CD14-positive monocyte (primary cell): ENCODE data around the gene OGFOD3. TPM values are rescaled to one million over a fixed set of nuclear protein-coding genes. Genes with fewer than 3 reads are reported as not detected.
A peak's percentile ranks its signal among the peaks of the same experiment; 100 is the strongest.

Experiments used
- DNase-seq, 3 donors: peaks; one replicate each; pipeline ENCODE4 v3.0.0-alpha.2; 2011 to 2022
- H2AFZ ChIP-seq: 2 replicates; pipeline ENCODE4 v1.6.0; 2012; ENCODE audit warnings: mild to moderate bottlenecking, low read depth, low read length, inconsistent platforms; ENCODE audit not compliant: insufficient read depth, poor library complexity, severe bottlenecking
- H3K27ac ChIP-seq, 2 donors: 1 replicate in 1 of 2; 2 replicates in 1 of 2; pipeline ENCODE4 v1.5.1; 2012 to 2013; ENCODE audit warnings: low read length in 2 of 2, control low read depth in 1 of 2, inconsistent platforms in 1 of 2, low read depth in 1 of 2, mild to moderate bottlenecking in 1 of 2
- H3K27me3 ChIP-seq, 2 donors: one replicate each; pipeline versions ENCODE4 v1.6.0 to v1.6.1; 2011 to 2013; ENCODE audit warnings: low read length in 2 of 2; ENCODE audit not compliant: control insufficient read depth in 2 of 2, insufficient read depth in 2 of 2
- H3K36me3 ChIP-seq, 2 donors: replicated peaks in 1 of 2; 1 replicate in 1 of 2; 2 replicates in 1 of 2; pipeline versions ENCODE4 v1.5.1 to v1.6.1; 2012 to 2013; ENCODE audit warnings: low read length in 2 of 2, control low read depth in 1 of 2, inconsistent platforms in 1 of 2, mild to moderate bottlenecking in 1 of 2; ENCODE audit not compliant: insufficient read depth in 2 of 2, control insufficient read depth in 1 of 2
- H3K4me1 ChIP-seq, 2 donors: 1 replicate in 1 of 2; 2 replicates in 1 of 2; pipeline versions ENCODE4 v1.5.1 to v1.6.1; 2012 to 2013; ENCODE audit warnings: low read length in 2 of 2, control low read depth in 1 of 2, inconsistent platforms in 1 of 2, mild to moderate bottlenecking in 1 of 2, moderate library complexity in 1 of 2; ENCODE audit not compliant: insufficient read depth in 2 of 2, control insufficient read depth in 1 of 2
- H3K4me2 ChIP-seq: replicated peaks from 2 replicates; pipeline ENCODE3; 2012; ENCODE audit warnings: low read length, moderate library complexity, mild to moderate bottlenecking; ENCODE audit not compliant: poor library complexity, severe bottlenecking; ENCODE audit errors: extremely low read depth
- H3K4me3 ChIP-seq, 3 experiments: fragments of 200-600 bp in 1 of 3; sonication (generic) in 1 of 3; replicated peaks in 1 of 3; 1 replicate in 2 of 3; 2 replicates in 1 of 3; pipeline ENCODE4 v1.5.1; 2011 to 2013; ENCODE audit warnings: low read length in 3 of 3, mild to moderate bottlenecking in 3 of 3, control low read depth in 2 of 3, low read depth in 2 of 3, inconsistent platforms in 1 of 3, moderate library complexity in 1 of 3
- H3K79me2 ChIP-seq: 2 replicates; pipeline ENCODE4 v1.6.0; 2012; ENCODE audit warnings: mild to moderate bottlenecking, control low read depth, inconsistent platforms, low read length, moderate library complexity; ENCODE audit not compliant: insufficient read depth
- H3K9ac ChIP-seq: 2 replicates; pipeline ENCODE4 v1.6.0; 2017; ENCODE audit warnings: low read length, mild to moderate bottlenecking; ENCODE audit not compliant: insufficient read depth, poor library complexity, severe bottlenecking
- H3K9me3 ChIP-seq, 2 donors: replicated peaks in 1 of 2; 1 replicate in 1 of 2; 2 replicates in 1 of 2; pipeline versions ENCODE4 v1.5.1 to v1.6.1; 2012 to 2013; ENCODE audit warnings: low read length in 2 of 2, control low read depth in 1 of 2; ENCODE audit not compliant: control insufficient read depth in 1 of 2, insufficient read depth in 1 of 2
- H4K20me1 ChIP-seq: 2 replicates; pipeline ENCODE4 v1.6.0; 2012; ENCODE audit warnings: mild to moderate bottlenecking, low read length, control low read depth, moderate library complexity; ENCODE audit not compliant: insufficient read depth
- H3K27ac Mint-ChIP-seq, 7 donors: one replicate each; pipeline ENCODE4 v1.8.0; 2020; ENCODE audit warnings: mild to moderate bottlenecking in 7 of 7, mixed read lengths in 7 of 7, moderate library complexity in 6 of 7, inconsistent platforms in 2 of 7
- H3K27me3 Mint-ChIP-seq, 3 donors: one replicate each; pipeline ENCODE4 v1.8.0; 2021 to 2022; ENCODE audit warnings: low read depth in 3 of 3, mild to moderate bottlenecking in 3 of 3, mixed read lengths in 3 of 3, moderate library complexity in 3 of 3, inconsistent platforms in 1 of 3
- H3K36me3 Mint-ChIP-seq, 2 donors: one replicate each; pipeline ENCODE4 v1.8.0; 2020; ENCODE audit warnings: mixed read lengths in 2 of 2, inconsistent platforms in 1 of 2, mild to moderate bottlenecking in 1 of 2
- H3K4me1 Mint-ChIP-seq: one replicate; pipeline ENCODE4 v1.8.0; 2020; ENCODE audit warnings: mild to moderate bottlenecking, mixed read lengths
- H3K4me3 Mint-ChIP-seq, 2 donors: one replicate each; pipeline ENCODE4 v1.8.0; 2020; ENCODE audit warnings: mild to moderate bottlenecking in 2 of 2, mixed read lengths in 2 of 2, moderate library complexity in 1 of 2
- H3K9me3 Mint-ChIP-seq, 7 donors: one replicate each; pipeline ENCODE4 v1.8.0; 2020 to 2022; ENCODE audit warnings: mixed read lengths in 7 of 7, mild to moderate bottlenecking in 6 of 7, moderate library complexity in 6 of 7, inconsistent platforms in 2 of 7
- CTCF ChIP-seq: fragments of 200-600 bp; IDR thresholded peaks from one replicate; pipeline ENCODE4 v1.8.0; 2022; ENCODE audit warnings: antibody characterized with exemption, mild to moderate bottlenecking
- WGBS: methylation state at CpG from one replicate; pipeline ENCODE4 v1.1.5; 2013; ENCODE audit warnings: missing lambda C conversion rate; ENCODE audit not compliant: insufficient coverage; 5-methylcytosine and 5-hydroxymethylcytosine counted together
- intact Hi-C, 2 donors: fragments of 100-400 bp; cut with micrococcal nuclease; formaldehyde crosslinking; loops; one replicate each; pipeline versions ENCODE4 v1.15.0 to v1.15.1; 2023
- polyA plus RNA-seq, 3 donors: library from polyadenylated mRNA; depleted of rRNA in 1 of 3; unstranded in 2 of 3; stranded (reverse) in 1 of 3; fragments of 300-500 nt in 2 of 3; fragments of >200 nt in 1 of 3; fragmentation: Illumina TruSeq in 2 of 3; gene quantifications; 1 replicate in 2 of 3; 2 replicates in 1 of 3; pipeline ENCODE4 v1.2.3, GENCODE V29; 2012 to 2021

Gene OGFOD3
- polyA plus RNA-seq, 3 donors = 17.9 to 36.4 (median 25.2) TPM

- H3K36me3 Mint-ChIP-seq = peaks cover 74 to 90% of the 10 kb centered on the region in 2 donors
- no peak overlapping the region for H3K27ac ChIP-seq
- WGBS = 94% methylated on average over 6 of the region's 7 CpGs
These were observed 45.7 kb upstream of the OGFOD3 start for GRCh38 chr17:82463925-82464566.

GRCh38 chr17:82463391-82463790 lies 45.0 kb upstream of the OGFOD3 start:
- Mint-ChIP-seq H3K4me3 (no peak overlapping the region), H3K36me3 (peaks cover 67 to 84% of the 10 kb centered on the region in 2 donors), H3K4me1 (peaks cover 7% of the 10 kb centered on the region), H3K27me3 (peaks cover 0 to 1% (median 0%) of the 10 kb centered on the region in 3 donors), H3K9me3 (no peaks in the 10 kb centered on the region), H3K27ac (peak overlapping the region in 4 of 7 donors; percentile 20 to 66 (median 50))
- intact Hi-C loops = no loop called here
- H3K36me3 ChIP-seq = peaks cover 66 to 85% of the 10 kb centered on the region in 2 donors
- no peaks in the 10 kb centered on the region for H3K27me3 ChIP-seq
- no peak for TF ChIP-seq CTCF
- H3K4me2 ChIP-seq = no peak overlapping the region
- no peak for DNase-seq
- H2AFZ ChIP-seq = no peak overlapping the region
- no peaks in the 10 kb centered on the region for H3K9me3 ChIP-seq
- H4K20me1 ChIP-seq = peaks cover 39% of the 10 kb centered on the region
- 94% methylated on average over 6 of the region's 6 CpGs for WGBS
- H3K27ac ChIP-seq = no peak overlapping the region
- H3K9ac ChIP-seq = no peak overlapping the region
- H3K4me1 ChIP-seq = peaks cover 7 to 10% of the 10 kb centered on the region in 2 donors
- H3K79me2 ChIP-seq = peaks cover 26% of the 10 kb centered on the region
- H3K4me3 ChIP-seq = no peak overlapping the region

More at GRCh38 chr17:82463925-82464566, 45.7 kb upstream of the OGFOD3 start:
- H3K36me3 ChIP-seq = peaks cover 73 to 92% of the 10 kb centered on the region in 2 donors
- peaks cover 23% of the 10 kb centered on the region for H3K79me2 ChIP-seq
- Mint-ChIP-seq H3K4me3 (no peak overlapping the region), H3K27ac (peak overlapping the region in 3 of 7 donors; percentile 20 to 66 (median 49)), H3K4me1 (peaks cover 6% of the 10 kb centered on the region), H3K27me3 (peaks cover 0 to 1% (median 0%) of the 10 kb centered on the region in 3 donors), H3K9me3 (no peaks in the 10 kb centered on the region)
- TF ChIP-seq CTCF = no peak
- no peak for DNase-seq
- H3K9ac ChIP-seq = no peak overlapping the region
- H3K9me3 ChIP-seq = no peaks in the 10 kb centered on the region
- intact Hi-C loops = no loop called here
- H3K4me1 ChIP-seq = peaks cover 7% of the 10 kb centered on the region in 2 donors
- no peak overlapping the region for H2AFZ ChIP-seq
- H4K20me1 ChIP-seq = peaks cover 38% of the 10 kb centered on the region
- no peak overlapping the region for H3K4me3 ChIP-seq
- no peak overlapping the region for H3K4me2 ChIP-seq
- no peaks in the 10 kb centered on the region for H3K27me3 ChIP-seq
